Stimulated activated CD4-positive, alpha-beta T cell treated with anti-CD3 and anti-CD28 coated beads, Interleukin-12 subunit alpha, Interleukin-12 subunit beta, amount 100 ng/mL, for 4 hours (primary cell): ENCODE data around the gene DCAF6.
"Not testable (repeated sequence)": the region's sequence is repeated elsewhere in the genome, so short reads cannot be mapped to it uniquely, and the experiment has no call there.

Experiments used
- DNase-seq: peaks from one replicate; pipeline ENCODE4 v3.0.0-alpha.2; 2020

Gene DCAF6, protein sequence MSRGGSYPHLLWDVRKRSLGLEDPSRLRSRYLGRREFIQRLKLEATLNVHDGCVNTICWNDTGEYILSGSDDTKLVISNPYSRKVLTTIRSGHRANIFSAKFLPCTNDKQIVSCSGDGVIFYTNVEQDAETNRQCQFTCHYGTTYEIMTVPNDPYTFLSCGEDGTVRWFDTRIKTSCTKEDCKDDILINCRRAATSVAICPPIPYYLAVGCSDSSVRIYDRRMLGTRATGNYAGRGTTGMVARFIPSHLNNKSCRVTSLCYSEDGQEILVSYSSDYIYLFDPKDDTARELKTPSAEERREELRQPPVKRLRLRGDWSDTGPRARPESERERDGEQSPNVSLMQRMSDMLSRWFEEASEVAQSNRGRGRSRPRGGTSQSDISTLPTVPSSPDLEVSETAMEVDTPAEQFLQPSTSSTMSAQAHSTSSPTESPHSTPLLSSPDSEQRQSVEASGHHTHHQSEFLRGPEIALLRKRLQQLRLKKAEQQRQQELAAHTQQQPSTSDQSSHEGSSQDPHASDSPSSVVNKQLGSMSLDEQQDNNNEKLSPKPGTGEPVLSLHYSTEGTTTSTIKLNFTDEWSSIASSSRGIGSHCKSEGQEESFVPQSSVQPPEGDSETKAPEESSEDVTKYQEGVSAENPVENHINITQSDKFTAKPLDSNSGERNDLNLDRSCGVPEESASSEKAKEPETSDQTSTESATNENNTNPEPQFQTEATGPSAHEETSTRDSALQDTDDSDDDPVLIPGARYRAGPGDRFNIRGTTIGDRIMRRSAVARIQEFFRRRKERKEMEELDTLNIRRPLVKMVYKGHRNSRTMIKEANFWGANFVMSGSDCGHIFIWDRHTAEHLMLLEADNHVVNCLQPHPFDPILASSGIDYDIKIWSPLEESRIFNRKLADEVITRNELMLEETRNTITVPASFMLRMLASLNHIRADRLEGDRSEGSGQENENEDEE

DNA sequence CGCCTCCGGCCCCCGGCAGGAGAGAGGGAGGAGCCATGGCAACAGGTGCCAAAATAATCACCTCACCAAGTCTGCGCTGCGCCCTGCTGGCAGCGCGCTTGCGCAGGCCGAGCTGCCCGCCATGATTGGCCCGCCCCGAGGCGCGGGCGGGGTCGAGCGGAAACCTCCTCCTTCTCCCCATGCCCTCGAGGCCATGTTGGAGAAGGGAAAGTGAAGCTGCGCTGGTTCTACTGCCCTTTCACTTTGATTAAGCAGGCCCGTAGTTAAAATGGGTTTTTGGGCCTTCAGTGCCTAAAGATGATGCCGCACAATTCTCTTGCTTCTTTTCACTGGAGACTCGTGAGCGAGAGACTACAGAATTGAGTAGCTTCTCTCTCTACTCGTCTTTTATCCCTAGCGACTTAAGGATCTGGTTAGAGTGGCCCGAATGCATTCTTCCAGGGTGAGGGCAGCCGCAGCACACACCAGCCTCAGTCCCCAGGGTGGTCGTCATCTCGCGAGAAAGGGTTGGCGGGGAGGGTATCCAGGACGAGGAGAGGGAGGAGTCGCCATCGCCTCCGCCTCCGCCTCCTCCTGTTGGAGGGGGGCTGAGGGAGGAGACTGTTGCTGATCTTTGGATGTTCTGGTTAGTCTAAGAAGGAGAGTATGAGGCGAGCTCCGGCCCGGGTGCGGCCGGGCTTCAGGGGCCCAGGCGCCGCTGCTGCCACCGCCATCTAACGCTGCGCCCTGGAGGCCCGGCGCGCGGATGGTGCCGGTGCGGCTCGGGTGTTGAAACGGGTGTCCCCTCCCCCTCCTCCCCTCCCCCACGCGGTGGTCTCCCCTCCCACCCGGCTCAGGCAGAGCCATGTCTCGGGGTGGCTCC lies at the start of gene DCAF6:
TSS of gene DCAF6 (plus strand) at position 616 of the 862 bp plus-strand sequence. CDS start at position 845, 229 bp downstream.
- DNase-seq: peak; percentile 92

DNA sequence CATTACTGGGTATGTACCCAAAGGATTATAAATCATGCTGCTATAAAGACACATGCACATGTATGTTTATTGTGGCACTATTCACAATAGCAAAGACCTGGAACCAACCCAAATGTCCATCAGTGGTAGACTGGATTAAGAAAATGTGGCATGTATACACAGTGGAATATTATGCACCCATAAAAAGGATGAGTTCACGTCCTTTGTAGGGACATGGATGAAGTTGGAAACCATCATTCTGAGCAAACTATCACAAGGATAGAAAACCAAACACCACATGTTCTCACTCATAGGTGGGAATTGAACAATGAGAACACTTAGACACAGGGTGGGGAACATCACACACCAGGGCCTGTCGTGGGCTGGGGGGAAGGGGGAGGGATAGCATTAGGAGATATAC lies 49.3 kb upstream of the DCAF6 start:
- not testable (repeated sequence) for DNase-seq

DNA sequence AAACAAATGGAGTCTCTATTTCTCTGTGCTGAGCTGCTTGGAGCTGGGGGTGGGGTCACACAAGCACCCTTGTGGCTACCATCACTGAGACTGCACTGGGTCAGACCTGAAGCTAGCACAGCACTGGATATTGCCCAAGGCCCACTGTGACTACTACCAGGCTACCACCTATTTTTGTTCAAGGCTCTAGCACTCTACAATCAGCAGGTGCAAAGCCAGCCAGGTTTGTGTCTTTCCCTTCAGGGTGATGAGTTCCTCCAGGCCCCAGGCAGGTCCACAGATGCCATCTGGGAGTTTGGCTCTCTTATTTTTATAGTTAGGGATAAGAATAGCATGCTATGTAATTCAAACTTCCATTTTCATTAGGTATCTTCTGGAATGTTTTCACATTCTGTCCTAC lies 46.1 kb upstream of the DCAF6 start:
- DNase-seq: no peak

DNA sequence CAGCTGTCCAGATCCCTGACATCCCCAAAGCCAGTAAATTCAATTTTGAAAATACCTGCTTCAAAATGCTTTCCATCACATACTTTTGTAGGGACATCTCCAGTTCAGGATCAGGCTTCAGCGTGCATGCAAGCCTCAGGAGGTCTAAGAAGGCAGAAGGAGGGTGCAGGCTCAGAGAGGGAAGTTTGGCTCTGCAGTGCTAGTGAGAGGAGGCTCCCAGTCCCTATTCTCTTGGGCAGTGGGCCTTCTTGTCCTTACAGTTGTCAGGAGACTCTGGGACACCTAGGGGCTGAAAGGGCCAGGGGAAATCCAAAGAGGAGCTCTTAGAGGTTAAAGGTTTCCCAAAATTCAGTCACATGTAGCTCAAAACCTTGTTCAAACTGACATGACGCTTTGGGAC lies 42.7 kb upstream of the DCAF6 start:
- DNase-seq: no peak

DNA sequence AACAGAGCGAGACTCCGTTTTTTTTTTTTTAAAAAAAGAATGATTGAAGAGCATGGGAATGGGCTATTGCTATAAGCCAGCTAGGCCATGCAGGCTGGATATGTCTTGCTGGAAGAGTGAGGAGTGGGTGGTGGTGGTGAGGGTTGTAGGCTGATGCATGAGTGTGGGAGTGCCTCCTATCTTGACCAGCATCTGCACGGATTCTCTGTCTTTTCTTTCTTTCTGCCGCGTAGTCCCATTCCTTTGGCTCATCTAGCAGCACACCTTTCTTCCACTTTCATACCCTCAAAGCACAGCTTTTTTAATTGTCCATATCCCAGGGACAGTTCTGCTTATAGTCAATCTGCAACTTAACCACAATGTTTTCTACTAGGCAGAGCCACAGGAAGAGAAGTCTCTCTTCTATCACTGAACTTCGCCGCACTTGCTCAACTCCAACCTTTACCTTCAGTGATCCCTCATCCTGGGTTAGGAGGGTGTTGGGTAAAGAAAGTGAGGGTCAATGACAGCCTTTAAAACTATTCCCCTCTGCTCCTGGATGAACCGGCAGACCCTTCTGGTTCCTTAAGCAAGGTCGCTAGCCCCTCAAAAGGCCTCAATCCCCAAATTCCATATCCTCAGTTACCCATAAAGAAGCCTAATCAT lies 37.8 kb upstream of the DCAF6 start:
- DNase-seq: no peak

DNA sequence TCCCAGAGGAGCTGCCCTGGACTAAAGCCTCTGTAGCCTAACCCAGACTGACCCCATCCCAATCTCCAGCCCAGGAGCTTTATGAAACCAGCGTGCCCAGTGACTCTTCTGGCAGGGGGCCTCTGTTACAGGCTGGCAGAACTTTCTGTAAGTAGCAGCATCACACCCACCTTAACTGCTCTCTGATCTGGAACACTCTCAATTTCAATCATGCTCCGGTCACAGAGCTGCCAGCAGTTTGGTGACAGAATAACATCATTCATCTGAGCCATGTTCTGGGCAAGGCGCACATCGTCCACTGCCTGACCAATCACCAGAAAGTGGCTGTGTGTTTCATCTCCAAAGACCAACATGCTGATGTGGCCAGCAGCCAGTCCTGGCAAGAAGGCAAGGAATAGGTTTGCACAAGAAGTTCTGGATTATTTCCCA lies 37.2 kb upstream of the DCAF6 start:
- DNase-seq: no peak

DNA sequence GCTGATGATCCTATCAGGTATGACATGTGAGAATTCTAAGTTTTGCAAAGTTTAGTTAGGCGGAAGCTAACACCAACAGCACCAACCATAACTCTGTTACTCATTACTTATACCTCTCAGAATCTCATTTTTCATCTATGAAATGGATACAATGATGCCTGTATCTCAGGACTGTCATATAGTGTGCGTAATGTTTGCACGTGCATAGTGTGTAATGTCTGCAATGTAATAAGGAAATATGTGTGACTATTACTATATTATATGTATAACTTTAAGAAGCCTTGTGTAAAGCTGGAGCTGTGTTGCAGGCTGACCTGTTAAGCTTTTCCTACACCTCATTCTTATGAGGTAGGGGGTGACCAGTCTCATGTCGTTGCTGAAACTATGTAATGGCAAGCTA lies 35.6 kb upstream of the DCAF6 start:
- DNase-seq: no peak

DNA sequence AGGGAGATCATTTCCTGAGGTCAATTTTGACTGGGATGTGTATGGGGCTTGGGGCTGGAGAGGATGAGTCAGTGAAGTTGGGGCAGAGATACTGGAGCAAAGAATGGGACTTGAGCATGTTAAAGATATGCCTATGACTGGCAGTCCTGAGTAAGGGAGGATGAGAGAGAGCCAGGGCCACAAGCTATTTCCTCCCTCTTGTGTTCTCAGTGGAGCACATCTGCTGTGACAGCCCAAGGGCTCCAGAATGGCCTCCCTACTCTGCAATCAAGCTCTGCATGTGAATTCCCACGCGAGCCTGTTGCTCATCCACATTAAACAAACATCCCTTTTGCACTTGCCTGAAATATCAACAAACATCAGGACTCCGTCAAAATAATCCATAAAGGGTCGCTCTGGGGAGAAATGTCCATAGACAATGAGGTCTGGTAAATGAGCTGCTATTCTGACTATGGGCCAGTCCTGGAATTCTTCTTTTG lies 31.8 kb upstream of the DCAF6 start:
- no peak for DNase-seq

DNA sequence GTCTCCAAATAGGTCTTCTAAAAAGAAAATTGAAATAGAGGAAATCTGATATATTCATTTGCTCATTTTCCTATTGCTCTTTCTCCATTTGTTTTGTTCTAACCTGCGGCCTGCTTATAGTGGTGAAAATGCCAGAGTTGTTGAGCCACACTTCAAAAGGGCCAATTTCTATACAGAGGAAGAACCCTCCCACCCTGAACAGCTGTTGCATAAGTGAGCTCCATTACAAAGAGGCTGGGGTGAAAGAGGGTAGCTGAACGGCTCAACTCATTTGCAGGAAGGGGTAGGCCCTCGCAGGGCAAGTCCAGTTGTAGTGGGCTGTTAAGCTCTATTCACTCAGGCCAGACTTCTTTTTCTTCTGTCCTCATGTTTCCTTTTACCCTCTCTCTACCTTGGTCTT lies 31.3 kb upstream of the DCAF6 start:
- DNase-seq: no peak

DNA sequence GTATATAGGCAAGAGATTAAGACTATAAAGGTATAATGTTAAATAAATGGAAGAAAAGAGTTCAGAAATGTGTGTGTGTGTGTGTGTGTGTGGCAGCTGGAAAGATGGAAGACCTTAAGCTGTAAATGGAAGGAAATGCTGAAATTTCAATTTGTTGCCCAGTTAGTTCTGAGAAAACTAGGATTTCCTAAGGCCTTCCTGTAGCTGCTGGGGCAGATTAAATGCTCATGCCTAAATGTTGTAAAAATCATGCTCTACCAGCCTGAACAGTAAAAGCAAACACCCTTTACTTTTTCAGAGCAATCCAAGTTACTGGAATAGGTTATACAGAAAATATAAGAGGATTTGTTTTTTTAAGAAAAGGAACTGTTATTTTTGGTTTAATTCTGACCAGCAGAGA lies 30.8 kb upstream of the DCAF6 start:
- DNase-seq: no peak

DNA sequence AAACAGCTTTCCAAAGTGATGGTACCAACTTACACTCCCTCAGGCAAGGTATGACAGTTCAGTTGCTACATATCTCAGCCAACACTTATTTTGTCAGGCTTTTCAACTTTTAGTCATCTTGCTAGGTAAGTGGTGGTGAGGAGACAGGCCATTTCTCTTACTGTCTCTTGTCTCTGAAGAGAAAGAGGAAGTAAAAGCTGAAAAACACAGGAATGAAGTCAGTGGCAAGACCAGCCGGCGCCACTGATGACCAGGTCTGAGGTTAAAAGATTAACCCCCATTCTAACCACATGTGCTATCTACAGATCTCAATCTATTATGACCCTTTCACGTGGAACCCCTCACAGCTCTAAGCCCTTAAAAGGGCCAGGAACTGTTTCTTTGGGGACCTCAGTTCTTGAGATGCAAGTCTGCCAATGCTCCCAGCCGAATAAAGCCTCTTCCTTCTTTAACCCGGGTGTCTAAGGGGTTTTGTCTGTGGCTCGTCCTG lies 26.7 kb upstream of the DCAF6 start:
- no peak for DNase-seq

DNA sequence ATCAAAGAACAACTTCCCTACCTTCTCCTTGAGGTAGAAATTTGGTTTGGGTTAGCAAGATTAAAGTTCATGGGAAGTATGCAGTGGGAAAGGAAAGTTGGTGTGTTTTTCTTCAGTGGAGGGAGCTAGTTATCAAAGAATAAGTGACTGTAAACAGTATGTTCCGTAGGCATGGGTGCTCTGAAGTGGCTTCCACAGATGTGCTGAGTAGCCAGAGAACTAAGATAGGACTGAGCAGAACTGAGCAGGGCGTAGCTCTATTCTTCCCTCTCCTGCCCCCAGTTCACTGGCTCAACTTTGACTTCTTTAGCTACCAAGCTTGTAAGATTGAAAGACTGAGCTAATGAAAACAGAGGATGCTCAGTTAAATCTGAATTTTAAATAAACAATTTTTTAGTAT lies 26.0 kb upstream of the DCAF6 start:
- DNase-seq: no peak

DNA sequence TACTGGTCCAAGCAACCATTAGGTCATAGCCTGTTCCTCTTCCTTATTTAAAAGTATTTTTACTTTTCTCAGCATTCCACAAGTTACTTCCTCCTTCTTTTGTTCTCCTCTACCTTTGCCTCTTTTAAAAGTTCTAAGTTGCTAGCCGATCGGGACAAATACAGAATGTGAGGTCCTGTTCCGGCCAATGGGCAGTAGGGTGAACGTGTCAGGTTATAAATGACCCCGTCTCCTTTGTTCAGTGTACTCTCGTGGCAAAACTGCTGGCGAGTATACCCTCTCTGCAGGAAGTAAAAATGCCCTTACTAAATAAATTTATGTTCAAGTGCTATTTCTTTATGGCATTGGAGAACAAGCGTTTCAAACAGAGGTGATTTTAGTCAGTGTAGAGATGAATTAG lies 25.1 kb upstream of the DCAF6 start:
- DNase-seq: no peak

DNA sequence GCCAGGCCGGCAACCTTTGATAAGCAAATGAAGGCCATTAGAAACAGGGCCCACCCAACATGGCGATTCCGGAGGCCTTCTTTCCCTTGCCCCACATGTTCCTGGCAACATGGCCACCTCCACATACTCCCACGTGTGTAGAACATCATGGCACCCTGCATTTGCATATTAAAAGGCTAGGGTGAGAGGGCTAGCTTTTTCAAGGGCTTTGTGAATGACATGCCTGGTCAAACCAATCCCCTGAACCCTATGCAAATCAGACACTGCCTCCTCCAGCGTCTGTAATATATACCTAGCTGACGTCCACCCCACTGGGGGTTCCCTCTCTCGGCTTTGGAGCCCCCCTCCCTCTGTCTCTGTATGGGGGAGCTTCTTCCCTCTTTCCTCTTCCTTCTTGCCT lies 24.2 kb upstream of the DCAF6 start:
- no peak for DNase-seq

DNA sequence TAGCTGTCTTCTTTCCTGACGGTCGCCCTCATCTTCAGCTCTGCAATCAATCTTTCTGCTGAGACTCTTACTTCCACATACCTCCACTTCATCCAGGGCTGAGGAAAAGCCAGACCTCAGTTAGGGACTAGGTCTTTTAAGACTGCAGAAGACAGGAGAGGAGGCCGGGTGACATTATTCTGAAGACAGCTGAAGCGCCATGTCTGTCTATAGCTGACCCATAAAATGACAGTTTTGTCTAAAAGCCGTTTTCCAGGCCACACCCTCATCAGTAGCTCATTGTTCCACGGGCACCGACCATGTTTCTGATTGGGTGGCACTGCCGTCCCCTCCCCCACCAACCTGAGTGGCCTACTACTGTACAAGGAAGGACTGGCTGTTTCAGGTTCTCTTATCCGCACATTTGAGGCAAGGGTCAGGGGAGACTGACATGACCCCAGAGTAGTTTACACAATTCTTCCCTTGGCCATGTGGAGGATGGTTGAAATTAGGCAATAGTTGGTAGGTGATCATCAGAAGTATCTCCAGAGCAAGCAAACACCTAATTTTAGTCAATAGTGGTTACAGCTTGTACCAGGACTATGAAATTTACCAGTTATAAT lies 22.5 kb upstream of the DCAF6 start, which contains the start of gene ADCY10:
TSS of gene ADCY10 (minus strand) at position 240 of the 602 bp plus-strand sequence. CDS start 8,994 bp downstream, outside the sequence.
- no peak for DNase-seq

DNA sequence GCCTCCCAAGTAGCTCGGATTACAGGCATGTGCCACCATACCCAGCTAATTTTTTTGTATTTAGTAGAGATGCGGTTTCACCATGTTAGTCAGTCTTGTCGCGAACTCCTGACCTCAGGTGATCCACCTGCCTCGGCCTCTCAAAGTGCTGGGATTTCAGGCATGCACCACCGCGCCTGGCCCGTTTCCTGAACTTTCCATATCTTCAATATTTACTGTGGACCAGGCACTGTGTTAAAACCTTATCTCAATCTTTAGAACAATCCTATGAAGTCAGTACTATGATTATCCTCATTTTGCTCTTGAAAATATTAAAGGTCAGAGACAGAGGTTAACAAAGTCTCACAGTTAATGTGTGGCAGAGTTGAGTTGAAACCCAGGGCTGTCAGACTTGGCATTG lies 20.9 kb upstream of the DCAF6 start:
- DNase-seq: no peak

DNA sequence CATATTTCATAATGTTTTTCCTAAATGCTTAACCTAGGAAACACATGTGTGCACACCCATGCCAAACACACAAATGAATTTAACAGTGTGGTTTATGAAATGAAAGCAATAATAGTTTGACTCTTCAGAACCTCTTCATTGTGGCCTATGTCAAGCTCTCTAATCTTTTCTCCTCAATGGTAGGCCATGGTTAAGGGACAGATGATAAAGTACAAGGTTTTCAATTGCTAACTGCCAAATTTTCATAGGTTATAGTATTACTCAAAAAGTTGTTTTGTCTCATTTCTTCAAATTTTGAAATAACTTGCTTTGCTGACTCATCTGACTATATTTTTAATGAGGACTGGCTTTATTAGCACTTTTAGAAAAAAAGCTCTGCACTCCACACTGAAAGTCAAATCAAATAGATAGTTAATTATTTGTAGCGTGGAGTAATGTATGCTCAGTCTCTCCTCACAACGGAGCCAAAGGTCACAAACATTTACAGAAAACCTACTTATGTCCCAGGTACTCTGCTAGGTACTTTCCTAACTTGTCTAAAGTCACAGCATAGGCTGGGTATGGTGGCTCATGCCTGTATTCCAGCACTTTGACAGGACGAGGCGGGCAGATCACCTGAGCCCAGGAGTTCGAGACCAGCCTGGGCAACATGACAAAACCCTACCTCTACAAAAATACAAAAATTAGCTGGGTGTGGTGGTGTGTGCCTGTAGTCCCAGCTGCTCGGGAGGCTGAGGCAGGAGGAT lies 19.5 kb upstream of the DCAF6 start:
- no peak for DNase-seq

DNA sequence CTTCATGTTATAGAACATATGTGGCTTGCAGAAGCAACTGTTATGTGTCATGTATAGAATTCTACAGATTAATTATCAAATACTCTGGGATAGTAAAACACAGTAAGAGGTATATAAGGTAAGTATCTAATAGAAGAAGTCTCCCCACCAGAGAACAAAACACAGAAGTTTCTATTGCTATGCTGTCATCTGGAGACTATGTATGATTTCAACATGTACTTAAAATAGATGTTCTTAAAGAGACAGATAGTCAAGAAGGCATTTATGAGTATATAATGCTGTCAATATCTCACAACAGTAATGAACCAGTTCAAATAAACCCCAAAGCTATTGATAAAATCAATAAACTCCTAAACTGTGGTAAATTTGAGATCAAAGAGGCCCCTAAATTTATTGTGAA lies 14.5 kb upstream of the DCAF6 start:
- no peak for DNase-seq

DNA sequence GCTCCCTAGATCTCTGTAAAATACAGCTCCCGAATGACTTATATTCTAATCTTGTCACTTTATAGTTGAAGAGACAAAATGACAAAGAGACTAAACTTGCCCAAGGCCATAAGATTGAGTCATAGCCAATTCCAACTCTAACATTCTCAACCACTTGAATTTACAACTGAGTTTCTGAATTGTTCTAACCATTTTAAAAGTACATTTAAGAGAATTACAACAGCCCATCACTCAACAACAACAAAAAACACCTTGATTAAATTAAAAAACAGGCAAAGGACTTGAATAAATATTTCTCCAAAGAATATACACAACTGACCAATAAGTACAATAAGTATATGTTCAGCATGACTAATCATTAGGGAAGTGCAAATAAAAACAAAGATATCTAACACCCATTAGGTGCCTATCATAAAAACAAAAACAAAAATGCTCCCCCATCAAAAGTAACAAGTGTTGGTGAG lies 13.8 kb upstream of the DCAF6 start:
- no peak for DNase-seq

DNA sequence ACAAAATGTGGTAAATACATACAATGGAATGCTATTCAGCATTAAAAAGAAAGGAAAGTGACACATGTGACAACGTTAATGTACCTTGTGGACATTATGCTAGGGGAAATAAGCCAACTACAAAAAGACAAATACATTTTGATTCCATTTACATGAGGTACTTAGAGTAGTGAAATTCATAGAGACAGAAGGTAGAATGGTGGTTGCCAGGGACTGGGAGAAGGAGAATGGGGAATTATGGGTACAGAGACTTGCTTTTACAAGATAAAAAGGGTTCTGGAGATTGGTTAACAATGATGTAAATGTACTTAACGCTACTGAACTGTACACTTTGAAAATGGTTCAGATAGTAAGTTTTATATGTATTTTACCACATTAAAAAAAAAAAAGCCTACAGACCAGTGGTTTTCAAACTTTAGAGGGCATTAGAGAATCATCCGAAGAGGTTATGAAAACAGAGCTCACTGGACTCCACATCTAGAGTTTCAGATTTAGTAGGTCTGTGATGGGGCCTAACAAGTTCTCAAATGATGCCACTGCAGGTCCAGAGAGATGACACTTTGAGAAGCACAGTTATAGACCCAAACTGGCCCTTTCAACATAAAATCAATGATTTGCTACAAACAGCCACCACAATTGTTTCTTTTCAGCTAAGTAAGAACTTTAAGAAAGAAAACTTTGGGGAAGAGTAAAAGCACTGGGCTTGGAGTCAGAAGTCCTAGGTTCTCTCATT lies 13.0 kb upstream of the DCAF6 start:
- no peak for DNase-seq
